Ishikawa (cell line): ENCODE measurements around the gene LRRC32.

Experiments used
- CEBPB ChIP-seq: IDR thresholded peaks from 2 replicates; pipeline ENCODE4 v1.6.1; 2012
- CREB1 ChIP-seq: IDR thresholded peaks from 2 replicates; pipeline ENCODE4 v1.6.1; 2012; ENCODE audit warnings: low read depth
- EGR1 ChIP-seq: IDR thresholded peaks from 2 replicates; pipeline ENCODE4 v1.6.1; 2012
- EP300 ChIP-seq: IDR thresholded peaks from 2 replicates; pipeline ENCODE4 v1.6.1; 2012; ENCODE audit warnings: borderline replicate concordance
- FOXM1 ChIP-seq: IDR thresholded peaks from 2 replicates; pipeline ENCODE4 v1.6.1; 2012; ENCODE audit warnings: low read depth, borderline replicate concordance
- NFIC ChIP-seq: IDR thresholded peaks from 2 replicates; pipeline ENCODE4 v1.6.1; 2012
- RAD21 ChIP-seq: IDR thresholded peaks from 2 replicates; pipeline ENCODE4 v1.6.1; 2012; ENCODE audit warnings: low read depth
- REST ChIP-seq: IDR thresholded peaks from 2 replicates; pipeline ENCODE4 v1.6.1; 2012; ENCODE audit warnings: low read depth, mild to moderate bottlenecking
- TAF1 ChIP-seq: IDR thresholded peaks from 2 replicates; pipeline ENCODE4 v1.6.1; 2012; ENCODE audit warnings: low read depth, mild to moderate bottlenecking
- TCF12 ChIP-seq: IDR thresholded peaks from 2 replicates; pipeline ENCODE4 v1.6.1; 2012; ENCODE audit warnings: low read depth
- TEAD4 ChIP-seq: IDR thresholded peaks from 2 replicates; pipeline ENCODE4 v1.6.1; 2012
- USF1 ChIP-seq: IDR thresholded peaks from 2 replicates; pipeline ENCODE4 v1.6.1; 2012
- YY1 ChIP-seq: IDR thresholded peaks from 2 replicates; pipeline ENCODE4 v1.6.1; 2012; ENCODE audit warnings: low read depth
- ZBTB7A ChIP-seq: IDR thresholded peaks from 2 replicates; pipeline ENCODE4 v1.6.1; 2012; ENCODE audit warnings: low read depth
- TF ChIP-seq, protein P1 (sequence below): IDR thresholded peaks from 2 replicates; pipeline ENCODE4 v1.6.1; 2012

The LRRC32 gene

GRCh38 chr11:76682684-76683083 is 12.1 kb upstream of the LRRC32 start:
- TF ChIP-seq FOXM1: no peak
- no peak for TF ChIP-seq TEAD4
- TF ChIP-seq CREB1: no peak
- TF ChIP-seq RAD21: no peak
- no peak for TF ChIP-seq EP300

DNA sequence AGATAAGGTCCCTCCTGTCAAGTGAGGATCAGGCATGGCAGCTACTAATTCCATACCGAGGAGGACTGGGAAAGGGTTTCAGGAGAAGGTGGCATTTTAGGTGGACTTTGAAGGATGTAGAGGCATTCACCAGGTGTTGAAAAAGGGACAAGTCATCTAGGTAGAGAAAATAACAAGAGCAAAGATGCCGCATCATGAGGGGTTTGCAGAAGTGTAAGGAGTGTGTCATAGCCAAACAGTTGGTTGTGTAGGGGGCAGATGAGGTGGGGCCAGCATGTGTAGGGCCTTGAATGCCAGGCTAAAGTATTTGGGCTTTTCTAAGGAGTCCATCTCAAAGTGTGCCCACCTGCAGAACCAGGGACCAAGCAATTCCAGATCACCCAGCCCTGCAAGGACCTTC is 11.6 kb upstream of the LRRC32 start:
- no peak for TF ChIP-seq REST
- TF ChIP-seq FOXM1: no peak
- TF ChIP-seq EP300: no peak
- no peak for TF ChIP-seq YY1
- no peak for TF ChIP-seq TCF12
- no peak for TF ChIP-seq USF1
- no peak for TF ChIP-seq NFIC
- TF ChIP-seq EGR1: no peak
- no peak for TF ChIP-seq CEBPB
- TF ChIP-seq ZBTB7A: no peak
- TF ChIP-seq, protein P1, sequence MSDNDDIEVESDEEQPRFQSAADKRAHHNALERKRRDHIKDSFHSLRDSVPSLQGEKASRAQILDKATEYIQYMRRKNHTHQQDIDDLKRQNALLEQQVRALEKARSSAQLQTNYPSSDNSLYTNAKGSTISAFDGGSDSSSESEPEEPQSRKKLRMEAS: no peak
- TF ChIP-seq RAD21: no peak
- TF ChIP-seq TEAD4: no peak

DNA sequence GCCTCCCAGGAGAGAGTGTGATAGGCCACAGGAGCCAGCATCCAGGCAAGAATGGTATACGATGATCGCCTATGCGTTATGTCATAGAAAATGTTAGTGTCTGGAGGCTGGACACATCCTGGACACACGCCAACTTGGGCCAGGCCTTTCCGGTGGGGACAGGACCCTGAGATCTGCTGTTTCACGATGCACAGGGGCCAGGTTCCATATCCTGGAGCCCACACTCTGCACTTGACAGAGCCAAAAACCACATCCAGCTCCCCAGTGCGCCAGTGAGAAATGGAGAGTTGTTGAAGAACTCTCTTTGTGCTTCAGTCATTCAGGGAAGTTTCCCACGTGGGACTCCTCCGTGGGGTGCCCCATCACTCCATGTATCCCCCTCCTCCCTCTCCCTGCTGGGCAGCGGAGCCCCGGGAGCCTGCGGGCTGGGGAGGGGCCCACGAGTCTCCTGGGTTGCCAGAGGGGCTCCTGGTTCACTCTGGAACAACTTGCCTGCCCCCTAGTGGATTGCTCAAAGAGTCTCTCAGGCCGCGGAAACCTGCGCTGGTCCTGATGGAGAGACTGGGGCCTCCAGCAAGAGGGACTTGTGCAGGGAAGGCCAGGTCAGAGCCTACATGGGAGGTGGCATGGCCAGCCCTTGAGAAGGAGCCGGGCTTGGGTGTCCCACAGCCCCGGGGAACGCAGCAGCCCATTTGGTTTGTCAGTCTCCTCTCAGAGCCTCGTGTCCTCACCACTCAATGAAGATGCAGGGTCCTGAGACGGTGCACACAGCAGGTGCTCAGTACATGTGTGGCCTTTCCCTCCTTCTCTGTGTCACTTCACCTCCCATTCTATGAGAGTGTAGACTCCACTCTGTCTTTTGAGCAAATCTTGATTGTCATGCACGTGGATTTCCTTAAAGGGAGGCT is 10.2 kb upstream of the LRRC32 start:
- TF ChIP-seq TAF1 (no peak), FOXM1 (no peak), EGR1 (no peak), ZBTB7A (no peak), NFIC (0 out of 2 replicates have a peak, but pooled peaks have one; percentile 16), RAD21 (peak; percentile 96), CEBPB (no peak), USF1 (no peak), TCF12 (no peak)
- TF ChIP-seq, protein P1: no peak

DNA sequence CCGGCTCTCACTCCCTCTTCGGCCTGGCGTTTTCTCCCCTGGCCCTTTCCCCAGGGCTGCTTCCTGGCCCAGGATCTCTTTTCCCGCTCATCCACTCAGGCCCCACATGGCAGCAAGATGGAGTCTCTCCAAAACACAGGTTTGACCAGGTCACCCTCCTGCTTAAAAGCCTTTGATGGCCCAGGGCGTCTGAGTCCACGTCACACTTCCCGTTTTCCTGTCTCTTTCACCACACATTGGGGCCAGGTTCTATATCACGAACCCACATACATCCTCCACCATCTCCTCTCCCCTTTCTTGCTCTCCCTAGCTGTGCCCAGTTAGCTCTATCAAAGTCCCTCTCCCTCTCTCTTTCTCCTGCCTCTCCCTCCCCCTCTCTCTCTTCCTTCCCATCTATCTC is 7.8 kb upstream of the LRRC32 start:
- TF ChIP-seq YY1 (no peak), RAD21 (no peak), REST (no peak), USF1 (no peak), CREB1 (no peak), EGR1 (no peak), EP300 (no peak), FOXM1 (no peak), ZBTB7A (no peak), TEAD4 (no peak), NFIC (no peak), TCF12 (no peak), TAF1 (no peak), CEBPB (no peak)
- TF ChIP-seq, protein P1: no peak

GRCh38 chr11:76677458-76677765 is 6.9 kb upstream of the LRRC32 start:
- TF ChIP-seq ZBTB7A (no peak), CREB1 (no peak), USF1 (no peak), REST (no peak)
